SK-N-SH (cell line): ENCODE measurements around the gene BCAS3. TPM values are rescaled to one million over a fixed set of nuclear protein-coding genes. Genes with fewer than 3 reads are reported as not detected.

Experiments
- CTCF ChIA-PET: fragments of 300-600, 350-600 bp; formaldehyde crosslinking; extraction: SDS; loops from one replicate; lab custom pipeline; 2021; lab: Yijun Ruan, JAX
- POLR2A ChIA-PET: fragments of 350-600 bp; sonication (Branson Sonifier 250); formaldehyde crosslinking; extraction: SDS; loops from one replicate; lab custom pipeline; 2020; ENCODE audit warnings: antibody characterized with exemption, inconsistent platforms; lab: Yijun Ruan, JAX
- DNase-seq: peaks from one replicate; pipeline ENCODE4 v3.0.0; 2012
- H2AFZ ChIP-seq: fragments of 200-600 bp; sonication (generic); 2 replicates; pipeline ENCODE4 v1.8.1; 2016; ENCODE audit warnings: antibody characterized with exemption, mild to moderate bottlenecking, low read depth
- H3F3A ChIP-seq: fragments of 200-600 bp; sonication (generic); replicated peaks from 2 replicates; pipeline ENCODE3; 2016; ENCODE audit warnings: antibody characterized with exemption, mild to moderate bottlenecking; ENCODE audit not compliant: insufficient read depth
- H3K27ac ChIP-seq, 2 experiments: fragments of 200-500 bp in 1 of 2; fragments of 200-600 bp in 1 of 2; sonication (Bioruptor generic) in 1 of 2; sonication (generic), shearing (Covaris generic) in 1 of 2; 2 replicates each; pipeline versions ENCODE4 v1.5.1 to v1.6.1; 2014 to 2016; ENCODE audit warnings: low read depth in 2 of 2, inconsistent platforms in 1 of 2, low read length in 1 of 2, mild to moderate bottlenecking in 1 of 2, mixed read lengths in 1 of 2
- H3K27me3 ChIP-seq: fragments of 200-600 bp; sonication (generic), shearing (Covaris generic); 2 replicates; pipeline ENCODE4 v1.6.1; 2016; ENCODE audit warnings: mixed run types; ENCODE audit not compliant: insufficient read depth
- H3K36me3 ChIP-seq, 2 experiments: fragments of 200-500 bp in 1 of 2; fragments of 200-600 bp in 1 of 2; sonication (Bioruptor generic) in 1 of 2; sonication (generic) in 1 of 2; replicated peaks in 1 of 2; 2 replicates each; pipeline versions ENCODE3 to v1.5.1; 2014 to 2016; ENCODE audit warnings: low read length in 1 of 2, mild to moderate bottlenecking in 1 of 2; ENCODE audit not compliant: insufficient read depth in 2 of 2, control insufficient read depth in 1 of 2
- H3K4me1 ChIP-seq, 2 experiments: fragments of 200-500 bp in 1 of 2; fragments of 200-600 bp in 1 of 2; sonication (Bioruptor generic) in 1 of 2; sonication (generic), shearing (Covaris generic) in 1 of 2; 2 replicates each; pipeline versions ENCODE4 v1.5.1 to v1.6.1; 2014 to 2016; ENCODE audit warnings: low read depth in 1 of 2, low read length in 1 of 2, mixed run types in 1 of 2; ENCODE audit not compliant: insufficient read depth in 2 of 2, control insufficient read depth in 1 of 2
- H3K4me2 ChIP-seq: fragments of 200-600 bp; sonication (generic), shearing (Covaris generic); 2 replicates; pipeline ENCODE4 v1.6.1; 2017; ENCODE audit warnings: mixed run types
- H3K4me3 ChIP-seq, 2 experiments: fragments of 200-500 bp in 1 of 2; fragments of 200-600 bp in 1 of 2; sonication (Bioruptor generic) in 1 of 2; sonication (generic), shearing (Covaris generic) in 1 of 2; 2 replicates each; pipeline versions ENCODE4 v1.5.1 to v1.8.1; 2014 to 2016; ENCODE audit warnings: low read depth in 2 of 2, inconsistent platforms in 1 of 2, low read length in 1 of 2, mild to moderate bottlenecking in 1 of 2, mixed read lengths in 1 of 2, moderate library complexity in 1 of 2
- H3K79me2 ChIP-seq: fragments of 200-600 bp; sonication (generic); 2 replicates; pipeline ENCODE4 v1.8.1; 2017; ENCODE audit warnings: mild to moderate bottlenecking; ENCODE audit not compliant: insufficient read depth
- H3K9ac ChIP-seq: fragments of 200-600 bp; sonication (generic); 2 replicates; pipeline ENCODE4 v1.6.1; 2017; ENCODE audit warnings: mixed run types
- H3K9me2 ChIP-seq: fragments of 200-600 bp; sonication (generic); 2 replicates; pipeline ENCODE4 v1.6.1; 2017; ENCODE audit warnings: mixed run types
- H3K9me3 ChIP-seq: fragments of 200-600 bp; sonication (generic); 2 replicates; pipeline ENCODE4 v1.6.1; 2017; ENCODE audit warnings: mixed run types, mild to moderate bottlenecking, moderate library complexity
- H4K20me1 ChIP-seq: fragments of 200-600 bp; sonication (generic); 2 replicates; pipeline ENCODE4 v1.6.1; 2017; ENCODE audit warnings: mild to moderate bottlenecking, mixed run types; ENCODE audit not compliant: insufficient read depth
- CHD2 ChIP-seq: fragments of 150-350 bp; IDR thresholded peaks from 2 replicates; pipeline ENCODE4 v1.6.1; 2018; ENCODE audit warnings: low read length; ENCODE audit not compliant: partially characterized antibody
- EZH2phosphoT487 ChIP-seq: fragments of 200-600 bp; sonication (generic); IDR thresholded peaks from 2 replicates; pipeline ENCODE4 v1.6.1; 2017; ENCODE audit warnings: low read depth, mixed run types, mild to moderate bottlenecking, antibody characterized with exemption, moderate library complexity, borderline replicate concordance
- FOXJ3 ChIP-seq: sonication (generic); formaldehyde crosslinking; IDR thresholded peaks from 2 replicates; pipeline ENCODE4 v1.5.1; 2020; ENCODE audit warnings: mild to moderate bottlenecking, missing genetic modification reagents
- GABPA ChIP-seq: IDR thresholded peaks from 2 replicates; pipeline ENCODE4 v1.4.0; 2012; ENCODE audit warnings: low read depth, mild to moderate bottlenecking
- GATA2 ChIP-seq: sonication (generic); formaldehyde crosslinking; IDR thresholded peaks from 2 replicates; pipeline ENCODE4 v1.5.0; 2020; ENCODE audit warnings: mild to moderate bottlenecking, missing genetic modification reagents
- IRF3 ChIP-seq: fragments of 150-350 bp; IDR thresholded peaks from 2 replicates; pipeline ENCODE4 v1.6.1; 2016; ENCODE audit warnings: mild to moderate bottlenecking, low read depth, low read length
- NFIC ChIP-seq: IDR thresholded peaks from 2 replicates; pipeline ENCODE4 v1.4.0; 2012; ENCODE audit warnings: borderline replicate concordance
- NRF1 ChIP-seq: IDR thresholded peaks from 2 replicates; pipeline ENCODE4 v1.6.1; 2012; ENCODE audit warnings: low read depth, mild to moderate bottlenecking, low read length
- RCOR1 ChIP-seq: fragments of 150-350 bp; IDR thresholded peaks from 2 replicates; pipeline ENCODE4 v1.6.1; 2017; ENCODE audit warnings: antibody characterized with exemption, low read length
- RFX5 ChIP-seq: IDR thresholded peaks from 2 replicates; pipeline ENCODE4 v1.6.1; 2012; ENCODE audit warnings: mild to moderate bottlenecking, improper control_type of control experiment, low read length
- SIN3A ChIP-seq: IDR thresholded peaks from 2 replicates; pipeline ENCODE4 v1.6.1; 2012; ENCODE audit warnings: low read depth, mild to moderate bottlenecking, low read length, moderate library complexity, borderline replicate concordance
- TAF1 ChIP-seq: IDR thresholded peaks from 2 replicates; pipeline ENCODE4 v1.6.1; 2012; ENCODE audit warnings: low read depth, mild to moderate bottlenecking, low read length, moderate library complexity, borderline replicate concordance
- TCF12 ChIP-seq: IDR thresholded peaks from 2 replicates; pipeline ENCODE4 v1.4.0; 2012
- TEAD4 ChIP-seq: IDR thresholded peaks from 2 replicates; pipeline ENCODE4 v1.4.0; 2012; ENCODE audit warnings: mild to moderate bottlenecking, borderline replicate concordance; ENCODE audit not compliant: insufficient read depth
- YY1 ChIP-seq: IDR thresholded peaks from 2 replicates; pipeline ENCODE4 v1.4.0; 2012; ENCODE audit warnings: low read depth, mild to moderate bottlenecking
- WGBS: methylation state at CpG from one replicate; pipeline ENCODE4 v1.1.6; 2017; ENCODE audit warnings: low lambda C conversion rate; 5-methylcytosine and 5-hydroxymethylcytosine counted together
- polyA plus RNA-seq, 3 experiments: library from polyadenylated mRNA; depleted of rRNA; stranded (reverse); fragments of >200 nt; gene quantifications; 2 replicates each; pipeline ENCODE4 v1.2.3, GENCODE V29; 2012

Gene BCAS3
- polyA plus RNA-seq, 1 of the 3 experiments (the other 2 are of a cell fraction): 5.9 TPM

- WGBS: 85% methylated on average over 2 of the region's 2 CpGs
- H3F3A ChIP-seq: no peaks in the 10 kb centered on the region
- no peaks in the 10 kb centered on the region for H3K9me2 ChIP-seq
- POLR2A ChIA-PET: no interaction called here
- H3K4me3 ChIP-seq: no peak overlapping the region
- TF ChIP-seq NRF1: no peak
- no peak overlapping the region for H3K4me2 ChIP-seq
- DNase-seq: no peak
- H3K9me3 ChIP-seq: peaks cover 10% of the 10 kb centered on the region; the same call in 1 of the 2 replicates
- no peak overlapping the region for H3K9ac ChIP-seq
- H2AFZ ChIP-seq: no peak overlapping the region
- H3K27ac ChIP-seq: no peak overlapping the region
- H3K27me3 ChIP-seq: no peaks in the 10 kb centered on the region
- H3K4me1 ChIP-seq: no peaks in the 10 kb centered on the region; a peak in 1 of 4 replicates
- H3K79me2 ChIP-seq: no peaks in the 10 kb centered on the region
- peaks cover 0 to 5% of the 10 kb centered on the region in 2 experiments for H3K36me3 ChIP-seq
- CTCF ChIA-PET: interaction anchor here (1.2 kb wide), 1 partner anchor 9 kb away, joined by 4 read pairs; no protein-coding TSS in a partner anchor
- H4K20me1 ChIP-seq: no peaks in the 10 kb centered on the region
These were observed 510.4 kb downstream of the BCAS3 start for GRCh38 chr17:61188081-61188480.

GRCh38 chr17:61189968-61190367, 512.3 kb downstream of the BCAS3 start:
- no peaks in the 10 kb centered on the region for H4K20me1 ChIP-seq
- no peaks in the 10 kb centered on the region for H3K27me3 ChIP-seq
- no peak overlapping the region for H3K27ac ChIP-seq
- TF ChIP-seq IRF3 (no peak), TAF1 (no peak), GATA2 (no peak), FOXJ3 (CRISPR knock-in tag) (no peak), RFX5 (no peak), TCF12 (no peak), SIN3A (no peak), CHD2 (no peak), TEAD4 (no peak), NRF1 (no peak), NFIC (no peak), YY1 (no peak), GABPA (no peak), RCOR1 (no peak), EZH2phosphoT487 (no peak)
- H3K9ac ChIP-seq: no peak overlapping the region
- DNase-seq: no peak
- no peaks in the 10 kb centered on the region for H3K9me2 ChIP-seq
- H3K4me2 ChIP-seq: no peak overlapping the region
- no peaks in the 10 kb centered on the region for H3K4me1 ChIP-seq
- H3K4me3 ChIP-seq: no peak overlapping the region
- no peak overlapping the region for H2AFZ ChIP-seq
- H3F3A ChIP-seq: no peaks in the 10 kb centered on the region
- POLR2A ChIA-PET: interaction anchor here (0.6 kb wide), 1 partner anchor 188 kb away, joined by 3 read pairs; no protein-coding TSS in a partner anchor
- peaks cover 0 to 5% of the 10 kb centered on the region in 2 experiments for H3K36me3 ChIP-seq
- H3K9me3 ChIP-seq: peaks cover 10% of the 10 kb centered on the region; the same call in 1 of the 2 replicates
- H3K79me2 ChIP-seq: no peaks in the 10 kb centered on the region
- CTCF ChIA-PET: interaction anchor here (0.7 to 1.5 kb wide), 8 partner anchors 8 to 200 kb away, joined by 3 to 9 read pairs (median 3); no protein-coding TSS in a partner anchor
- 94% methylated on average over 4 of the region's 4 CpGs for WGBS
